Lower leg skin (tissue), 4 donors: ENCODE measurements around the gene SYCE3. TPM values are rescaled to one million over a fixed set of nuclear protein-coding genes. Genes with fewer than 3 reads are reported as not detected.

Experiments
- DNase-seq, 2 donors: peaks; one replicate each; pipeline ENCODE4 v3.0.0-alpha.2; 2019; ENCODE audit warnings: low spot score in 2 of 2
- H3K4me3 ChIP-seq: fragments of 200-600 bp; sonication (generic); 2 replicates; pipeline ENCODE4 v1.5.1; 2017; ENCODE audit warnings: mild to moderate bottlenecking, low read depth; ENCODE audit not compliant: poor library complexity, severe bottlenecking
- CTCF ChIP-seq, 3 donors: fragments of 450-650 bp; IDR thresholded peaks; one replicate each; pipeline ENCODE4 v1.5.1; 2016; ENCODE audit warnings: antibody characterized with exemption in 3 of 3, mild to moderate bottlenecking in 3 of 3, moderate library complexity in 2 of 3
- POLR2A ChIP-seq, 2 donors: fragments of 450-650 bp; IDR thresholded peaks; one replicate each; pipeline ENCODE4 v1.6.1; 2016 to 2017; ENCODE audit warnings: antibody characterized with exemption in 2 of 2, mild to moderate bottlenecking in 1 of 2, moderate library complexity in 1 of 2
- WGBS, 2 donors: methylation state at CpG; one replicate each; pipeline ENCODE4 v1.1.5; 2018; 5-methylcytosine and 5-hydroxymethylcytosine counted together
- intact Hi-C: fragments of 100-400 bp; cut with DNase I; formaldehyde crosslinking; loops from one replicate; pipeline ENCODE4 v1.15.0; 2023; ENCODE audit warnings: low total_unique reads
- total RNA-seq, 4 donors: library from RNA; depleted of rRNA; stranded (reverse); fragments of >200 nt; gene quantifications; one replicate each; pipeline ENCODE4 v1.1.0, GENCODE V29; 2016

The SYCE3 gene
- total RNA-seq, 4 donors from 2014 or later = not detected

DNA sequence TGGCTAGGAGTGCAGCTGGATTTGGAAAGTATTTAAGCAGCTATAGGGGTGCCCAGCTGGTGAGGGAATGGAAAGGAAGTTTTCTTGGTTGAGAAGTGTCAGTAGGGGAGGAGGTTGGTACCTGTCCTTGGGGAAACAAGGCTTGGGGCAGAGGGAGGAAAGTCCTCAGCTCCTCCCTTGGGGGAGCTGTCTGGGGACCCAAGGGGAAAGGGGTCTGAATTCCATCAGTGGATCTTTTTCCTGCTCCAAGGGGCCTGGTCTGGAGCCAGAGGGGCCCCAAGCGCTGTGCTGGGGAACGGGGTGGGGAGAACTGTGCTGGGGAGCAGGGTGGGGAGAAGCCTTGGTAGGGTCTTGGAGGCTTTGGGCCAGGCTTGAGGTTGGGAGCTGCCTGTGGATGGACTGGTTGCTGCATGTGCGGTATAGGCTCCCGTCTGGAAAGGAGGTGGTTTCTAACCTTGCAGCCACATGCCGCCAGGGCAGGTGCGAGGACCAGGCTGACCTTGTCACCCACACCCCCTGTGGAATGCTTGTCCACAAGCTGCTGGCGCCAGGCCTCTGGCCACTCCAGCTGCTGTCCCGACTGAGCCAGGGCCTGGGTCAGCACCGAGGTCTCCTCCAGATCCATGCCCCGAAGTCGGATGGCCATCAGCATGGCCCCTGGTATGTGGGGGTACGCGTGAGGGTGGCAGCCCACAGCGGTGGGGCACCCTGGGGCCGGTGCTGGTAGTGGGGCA, 33.9 kb downstream of the SYCE3 start:
- peak overlapping the region; percentile 61 for H3K4me3 ChIP-seq
- 70 to 72% methylated on average over 8 to 14 of the region's 15 CpGs for WGBS, 2 donors
- TF ChIP-seq POLR2A (IDR thresholded peaks at IDR 0.05) = no peak
- no peak for DNase-seq
- intact Hi-C loops = no loop called here

- TF ChIP-seq POLR2A (IDR thresholded peaks at IDR 0.05) = no peak
- no peak for TF ChIP-seq CTCF (IDR thresholded peaks at IDR 0.05)
- 90 to 94% methylated on average over 17 to 18 of the region's 18 CpGs for WGBS, 2 donors
- no peak for DNase-seq
- H3K4me3 ChIP-seq = no peak overlapping the region
- intact Hi-C loops = no loop called here
Observed at GRCh38 chr22:50527921-50528681, 34.6 kb downstream of the SYCE3 start.

DNA sequence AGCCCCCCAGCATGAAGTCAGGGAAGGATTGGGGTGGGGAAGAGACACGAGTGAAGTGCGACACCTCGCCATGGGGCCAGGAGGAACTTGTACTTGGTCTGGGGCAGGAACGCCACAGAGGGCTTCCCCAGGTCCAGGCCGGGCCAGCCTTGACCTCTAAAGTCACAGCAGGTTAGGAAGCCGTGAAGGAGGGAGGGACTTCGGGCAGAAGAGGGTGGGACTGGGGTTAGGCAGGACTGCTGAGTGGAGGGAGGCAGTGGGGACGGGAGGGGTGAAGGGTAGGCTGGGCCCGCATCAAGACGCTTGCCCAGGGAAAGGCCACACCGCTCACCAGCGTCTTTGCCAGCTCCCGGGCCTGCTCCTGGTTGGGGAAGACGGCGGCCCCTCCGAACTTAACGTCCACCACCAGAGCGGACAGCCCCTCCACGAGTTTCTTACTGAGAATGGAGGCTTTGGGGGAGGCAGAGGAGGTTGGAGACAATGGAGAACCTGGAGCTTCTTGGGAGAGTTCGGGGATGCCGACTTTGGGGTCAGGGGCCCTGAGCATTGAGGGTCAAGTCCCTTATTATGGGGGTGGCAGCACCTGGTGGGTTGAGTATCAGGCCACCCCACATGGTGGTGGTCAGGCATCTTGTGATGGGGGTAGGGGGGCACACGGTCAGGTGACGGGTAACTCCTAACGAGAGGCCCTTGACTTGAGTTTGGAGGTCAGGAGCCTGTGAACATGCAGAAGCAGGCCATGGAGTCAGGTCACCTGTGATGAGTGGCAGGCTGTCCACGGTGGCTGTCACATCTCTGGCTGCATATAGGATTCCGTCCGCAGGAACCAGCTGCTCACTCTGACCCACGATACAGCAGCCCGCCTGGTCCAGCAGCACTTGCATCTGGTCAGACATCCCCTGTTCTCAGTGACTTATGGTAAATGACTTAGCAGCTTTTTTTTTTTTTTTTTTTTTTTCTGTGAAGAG, 35.6 kb downstream of the SYCE3 start:
- 36 to 42% methylated on average over 29 of the region's 29 CpGs for WGBS, 2 donors
- DNase-seq = peak; percentile 67 to 93
- no peak overlapping the region for H3K4me3 ChIP-seq
- TF ChIP-seq CTCF (IDR thresholded peaks at IDR 0.05) (no peak), POLR2A (IDR thresholded peaks at IDR 0.05) (no peak)
- intact Hi-C loops = no loop called here

DNA sequence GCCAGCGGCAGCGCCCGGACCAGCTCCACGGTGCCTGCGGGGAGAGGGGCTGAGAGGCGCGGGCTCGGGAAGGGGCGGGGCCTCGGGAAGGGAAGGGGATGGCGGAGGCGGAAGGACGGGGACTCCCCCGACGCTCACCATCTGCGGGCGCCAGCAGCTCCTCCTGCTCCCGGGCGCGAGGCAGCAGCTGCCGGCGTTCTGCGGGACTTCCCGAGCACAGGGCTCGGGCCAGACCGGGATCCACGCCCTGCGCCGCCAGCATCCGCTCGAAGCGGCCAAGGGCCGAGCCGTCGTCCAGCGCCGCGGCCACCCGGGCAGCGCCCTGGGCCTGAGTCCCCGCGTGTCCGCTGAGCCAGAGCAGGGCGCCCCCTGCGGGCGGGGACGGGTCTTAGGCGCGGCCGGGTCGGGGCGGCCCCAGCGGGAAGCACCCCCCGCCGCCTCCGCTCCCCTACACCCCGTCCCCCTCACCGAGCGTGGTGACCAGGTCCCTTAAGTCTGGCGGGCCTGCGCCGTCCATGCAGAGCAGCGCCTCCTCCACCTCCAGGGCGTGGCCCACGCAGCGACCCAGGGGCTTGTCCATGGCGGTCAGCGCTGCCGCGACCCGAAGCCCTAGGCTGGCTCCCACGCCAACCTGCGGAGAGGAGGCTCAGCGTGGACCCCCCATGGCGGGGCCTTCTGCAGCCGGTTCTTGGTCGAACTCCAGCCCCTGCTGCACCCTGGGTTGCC, 36.4 kb downstream of the SYCE3 start:
- 0 to 1% methylated on average over 24 to 31 of the region's 77 CpGs for WGBS, 2 donors
- peak; percentile 72 to 96 for DNase-seq
- TF ChIP-seq POLR2A (IDR thresholded peaks at IDR 0.05) = no peak
- TF ChIP-seq CTCF (IDR thresholded peaks at IDR 0.05) = no peak
- intact Hi-C loops = no loop called here
- H3K4me3 ChIP-seq = peak overlapping the region; percentile 34

DNA sequence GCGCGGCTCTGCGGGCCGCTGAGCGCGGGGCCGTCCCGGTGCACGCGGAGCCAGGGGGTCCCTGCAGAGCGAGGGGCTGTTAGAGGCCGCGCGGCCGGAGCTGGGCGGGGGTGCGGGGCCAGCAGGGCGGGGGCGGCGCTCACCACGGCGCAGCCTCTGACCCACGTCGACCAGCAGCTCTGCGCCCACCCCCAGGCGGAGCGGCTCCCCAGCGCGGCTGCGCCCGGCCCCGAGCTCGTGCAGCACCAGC, 36.9 kb downstream of the SYCE3 start:
- 2% methylated on average over 10 of the region's 33 CpGs; no CpG with 5 or more reads in 1 of the 2 donors for WGBS, 2 donors
- no peak for DNase-seq
- peak overlapping the region; percentile 34 for H3K4me3 ChIP-seq
- intact Hi-C loops = no loop called here
- TF ChIP-seq CTCF (IDR thresholded peaks at IDR 0.05) = no peak
- no peak for TF ChIP-seq POLR2A (IDR thresholded peaks at IDR 0.05)
